IPS-15b (cell line): ENCODE measurements around the gene GCGR.

Experiments used
- H3K27me3 ChIP-seq: one replicate; pipeline ENCODE4 v1.6.1; 2013; ENCODE audit warnings: low read length; ENCODE audit not compliant: control insufficient read depth, insufficient read depth
- H3K36me3 ChIP-seq: one replicate; pipeline ENCODE4 v1.6.1; 2013; ENCODE audit warnings: low read length; ENCODE audit not compliant: control insufficient read depth, insufficient read depth
- H3K4me1 ChIP-seq: one replicate; pipeline ENCODE4 v1.6.1; 2013; ENCODE audit warnings: mild to moderate bottlenecking, low read length; ENCODE audit not compliant: control insufficient read depth, insufficient read depth
- H3K4me3 ChIP-seq: one replicate; pipeline ENCODE4 v1.5.1; 2013; ENCODE audit warnings: low read depth, low read length
- H3K9ac ChIP-seq: one replicate; pipeline ENCODE4 v1.6.1; 2013; ENCODE audit warnings: low read depth, mild to moderate bottlenecking, low read length
- H3K9me3 ChIP-seq: one replicate; pipeline ENCODE4 v1.6.1; 2013; ENCODE audit warnings: mild to moderate bottlenecking, low read length; ENCODE audit not compliant: control insufficient read depth, insufficient read depth

GCGR gene

GRCh38 chr17:81859906-81860755 lies 56.2 kb downstream of the GCGR start, which contains the start of gene P4HB:
Gene P4HB, minus strand, starts transcription at chr17:81860535. Its CDS starts 64 bp downstream, at chr17:81860471.
- Histone ChIP-seq H3K36me3 (peaks cover 38% of the 10 kb centered on the region), H3K27me3 (no peaks in the 10 kb centered on the region), H3K9ac (peak within 1 kb of the TSS; percentile 97), H3K9me3 (no peaks in the 10 kb centered on the region), H3K4me1 (peaks cover 5% of the 10 kb centered on the region), H3K4me3 (peak within 1 kb of the TSS; percentile 88)

GRCh38 chr17:81860756-81861568 lies 57.0 kb downstream of the GCGR start:
- peaks cover 37% of the 10 kb centered on the region for H3K36me3 ChIP-seq
- H3K4me3 ChIP-seq: peak overlapping the region; percentile 88
- H3K27me3 ChIP-seq: no peaks in the 10 kb centered on the region
- peak overlapping the region; percentile 97 for H3K9ac ChIP-seq
- no peaks in the 10 kb centered on the region for H3K9me3 ChIP-seq
- H3K4me1 ChIP-seq: peaks cover 5% of the 10 kb centered on the region

GRCh38 chr17:81863123-81863675 lies 59.2 kb downstream of the GCGR start:
- H3K27me3 ChIP-seq: no peaks in the 10 kb centered on the region
- peaks cover 37% of the 10 kb centered on the region for H3K36me3 ChIP-seq

More at GRCh38 chr17:81863123-81863675, 59.2 kb downstream of the GCGR start:
- Histone ChIP-seq H3K4me1 (peaks cover 5% of the 10 kb centered on the region), H3K9me3 (no peaks in the 10 kb centered on the region), H3K9ac (no peak overlapping the region), H3K4me3 (peak overlapping the region; percentile 15)
